Suprapubic skin (tissue), 4 donors: ENCODE results near the gene ARPC5. TPM values are rescaled to one million over a fixed set of nuclear protein-coding genes. Genes with fewer than 3 reads are reported as not detected.
A peak's percentile ranks its signal among the peaks of the same experiment; 100 is the strongest.

Source experiments
- DNase-seq, 2 donors: peaks; one replicate each; pipeline ENCODE4 v3.0.0-alpha.2; 2019; ENCODE audit warnings: low spot score in 2 of 2
- H3K27ac ChIP-seq: fragments of 200-600 bp; sonication (generic); one replicate; pipeline ENCODE4 v1.5.1; 2019
- H3K27me3 ChIP-seq: fragments of 200-600 bp; sonication (generic); one replicate; pipeline ENCODE4 v1.5.1; 2019
- H3K36me3 ChIP-seq: fragments of 200-600 bp; sonication (generic); one replicate; pipeline ENCODE4 v1.5.1; 2019
- H3K4me1 ChIP-seq: fragments of 200-600 bp; sonication (generic); one replicate; pipeline ENCODE4 v1.5.1; 2019
- H3K4me3 ChIP-seq: fragments of 200-600 bp; sonication (generic); one replicate; pipeline ENCODE4 v1.5.1; 2019; ENCODE audit warnings: mild to moderate bottlenecking
- H3K9me3 ChIP-seq: fragments of 200-600 bp; sonication (generic); one replicate; pipeline ENCODE4 v1.5.1; 2019
- EP300 ChIP-seq: sonication (generic); formaldehyde crosslinking; IDR thresholded peaks from one replicate; pipeline ENCODE4 v1.6.1; 2017; ENCODE audit warnings: antibody characterized with exemption
- POLR2A ChIP-seq, 2 donors: fragments of 450-650 bp; IDR thresholded peaks; one replicate each; pipeline ENCODE4 v1.6.1; 2017; ENCODE audit warnings: antibody characterized with exemption in 2 of 2, mild to moderate bottlenecking in 2 of 2, moderate library complexity in 2 of 2
- POLR2AphosphoS5 ChIP-seq, 3 donors: sonication (generic); formaldehyde crosslinking; IDR thresholded peaks; one replicate each; pipeline ENCODE4 v1.6.1; 2017; ENCODE audit warnings: antibody characterized with exemption in 3 of 3
- WGBS: methylation state at CpG from one replicate; pipeline ENCODE4 v1.1.5; 2018; 5-methylcytosine and 5-hydroxymethylcytosine counted together
- total RNA-seq, 4 donors: library from RNA; depleted of rRNA; stranded (reverse); fragments of >200 nt; gene quantifications; one replicate each; pipeline ENCODE4 v1.1.0, GENCODE V29; 2016
- TF ChIP-seq, protein P1 (sequence below), 2 donors: fragments of 200-600 bp in 1 of 2; fragments of 450-650 bp in 1 of 2; sonication (generic) in 1 of 2; IDR thresholded peaks; one replicate each; pipeline ENCODE4 v1.5.1; 2016 to 2019; ENCODE audit warnings: antibody characterized with exemption in 2 of 2, mild to moderate bottlenecking in 1 of 2, moderate library complexity in 1 of 2

ARPC5 gene
- total RNA-seq, 4 donors from 2014 or later, result 45.1 to 66.9 (median 52.5) TPM

DNA sequence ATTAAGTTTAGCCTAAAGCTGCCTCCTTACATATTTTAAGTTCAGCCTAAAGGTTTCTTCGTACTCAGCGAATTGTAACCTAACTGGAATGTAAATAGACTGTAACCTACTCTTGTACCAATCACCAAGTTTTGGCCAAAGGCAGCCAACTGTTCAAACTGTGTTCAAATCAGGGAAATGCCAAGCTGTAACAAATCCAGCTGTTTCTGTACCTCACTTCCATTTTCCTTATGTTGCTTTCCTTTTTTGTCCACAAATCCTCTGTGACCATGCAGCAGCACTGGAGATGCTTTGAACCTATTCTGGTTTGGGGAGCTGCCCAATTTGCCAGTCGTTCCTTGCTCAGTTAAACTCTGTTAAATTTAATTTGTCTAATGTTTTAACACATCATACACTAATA is 20.8 kb upstream of the ARPC5 start:
- Histone ChIP-seq H3K27ac (no peak overlapping the region), H3K9me3 (no peaks in the 10 kb centered on the region), H3K4me3 (no peak overlapping the region), H3K36me3 (no peaks in the 10 kb centered on the region), H3K27me3 (no peaks in the 10 kb centered on the region), H3K4me1 (peaks cover 3% of the 10 kb centered on the region)
- TF ChIP-seq EP300 (no peak), POLR2A (IDR thresholded peaks at IDR 0.05) (no peak), POLR2AphosphoS5 (IDR thresholded peaks at IDR 0.05) (no peak)
- TF ChIP-seq, protein P1, sequence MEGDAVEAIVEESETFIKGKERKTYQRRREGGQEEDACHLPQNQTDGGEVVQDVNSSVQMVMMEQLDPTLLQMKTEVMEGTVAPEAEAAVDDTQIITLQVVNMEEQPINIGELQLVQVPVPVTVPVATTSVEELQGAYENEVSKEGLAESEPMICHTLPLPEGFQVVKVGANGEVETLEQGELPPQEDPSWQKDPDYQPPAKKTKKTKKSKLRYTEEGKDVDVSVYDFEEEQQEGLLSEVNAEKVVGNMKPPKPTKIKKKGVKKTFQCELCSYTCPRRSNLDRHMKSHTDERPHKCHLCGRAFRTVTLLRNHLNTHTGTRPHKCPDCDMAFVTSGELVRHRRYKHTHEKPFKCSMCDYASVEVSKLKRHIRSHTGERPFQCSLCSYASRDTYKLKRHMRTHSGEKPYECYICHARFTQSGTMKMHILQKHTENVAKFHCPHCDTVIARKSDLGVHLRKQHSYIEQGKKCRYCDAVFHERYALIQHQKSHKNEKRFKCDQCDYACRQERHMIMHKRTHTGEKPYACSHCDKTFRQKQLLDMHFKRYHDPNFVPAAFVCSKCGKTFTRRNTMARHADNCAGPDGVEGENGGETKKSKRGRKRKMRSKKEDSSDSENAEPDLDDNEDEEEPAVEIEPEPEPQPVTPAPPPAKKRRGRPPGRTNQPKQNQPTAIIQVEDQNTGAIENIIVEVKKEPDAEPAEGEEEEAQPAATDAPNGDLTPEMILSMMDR (IDR thresholded peaks at IDR 0.05), result no peak
- WGBS, result 88% methylated on average over 3 of the region's 3 CpGs
- no peak for DNase-seq

DNA sequence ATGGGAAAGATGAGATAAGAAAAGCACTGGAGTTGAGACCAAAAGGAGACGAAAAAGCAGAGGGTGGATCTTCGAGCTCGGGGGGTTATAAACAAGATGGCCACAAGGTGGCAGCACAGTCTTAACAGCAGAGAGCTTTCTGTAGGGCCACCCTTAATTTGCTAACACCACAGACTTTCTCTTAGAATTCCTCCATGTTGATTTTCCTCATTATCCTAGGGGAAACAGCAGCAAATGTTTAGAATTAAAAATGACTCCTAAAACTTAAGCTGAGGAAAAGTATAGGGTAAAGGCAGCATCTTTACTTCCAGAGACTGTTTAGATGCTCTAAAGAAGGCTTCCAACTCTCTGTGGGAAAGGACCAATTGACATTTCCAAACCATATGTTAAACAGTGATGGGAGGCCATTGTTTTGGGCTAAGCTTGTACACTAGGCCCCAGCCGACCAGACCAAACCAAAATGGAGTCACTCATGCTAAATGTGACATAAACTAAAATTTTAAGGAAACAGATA is 20.0 kb upstream of the ARPC5 start:
- Histone ChIP-seq H3K9me3 (no peaks in the 10 kb centered on the region), H3K4me1 (peaks cover 3% of the 10 kb centered on the region), H3K36me3 (no peaks in the 10 kb centered on the region), H3K4me3 (no peak overlapping the region), H3K27ac (no peak overlapping the region), H3K27me3 (no peaks in the 10 kb centered on the region)
- WGBS, result 6% methylated on average over 4 of the region's 4 CpGs
- peak; percentile 85 to 88 for DNase-seq
- no peak for TF ChIP-seq POLR2A (IDR thresholded peaks at IDR 0.05)
- TF ChIP-seq POLR2AphosphoS5 (IDR thresholded peaks at IDR 0.05), result no peak
- TF ChIP-seq EP300, result no peak
- TF ChIP-seq, protein P1 (IDR thresholded peaks at IDR 0.05), result peak; percentile 80 to 88

DNA sequence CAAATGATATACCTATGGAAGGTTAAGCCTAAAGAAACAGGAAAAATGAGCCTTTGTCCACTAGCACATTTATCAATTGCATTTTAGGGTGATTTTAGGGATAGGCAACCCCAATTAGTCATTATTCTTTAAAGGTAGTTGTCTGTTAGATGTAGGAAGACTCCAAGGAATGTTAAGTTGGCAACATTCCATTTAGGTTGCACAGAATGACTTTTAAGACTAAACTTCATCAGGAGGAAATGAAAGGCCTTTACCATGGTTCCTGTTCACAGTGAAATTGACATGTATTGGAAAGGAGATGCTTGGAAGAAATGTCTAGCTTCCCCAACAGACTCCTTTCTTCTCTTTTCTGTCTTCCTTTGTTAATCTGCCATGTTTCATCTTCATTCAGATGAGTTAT is 19.1 kb upstream of the ARPC5 start:
- Histone ChIP-seq H3K9me3 (no peaks in the 10 kb centered on the region), H3K36me3 (no peaks in the 10 kb centered on the region), H3K27me3 (no peaks in the 10 kb centered on the region), H3K4me1 (peaks cover 3% of the 10 kb centered on the region), H3K27ac (no peak overlapping the region), H3K4me3 (no peak overlapping the region)
- DNase-seq, result no peak
- no peak for TF ChIP-seq POLR2AphosphoS5 (IDR thresholded peaks at IDR 0.05)
- TF ChIP-seq EP300, result no peak
- TF ChIP-seq, protein P1 (IDR thresholded peaks at IDR 0.05), result no peak
- TF ChIP-seq POLR2A (IDR thresholded peaks at IDR 0.05), result no peak

DNA sequence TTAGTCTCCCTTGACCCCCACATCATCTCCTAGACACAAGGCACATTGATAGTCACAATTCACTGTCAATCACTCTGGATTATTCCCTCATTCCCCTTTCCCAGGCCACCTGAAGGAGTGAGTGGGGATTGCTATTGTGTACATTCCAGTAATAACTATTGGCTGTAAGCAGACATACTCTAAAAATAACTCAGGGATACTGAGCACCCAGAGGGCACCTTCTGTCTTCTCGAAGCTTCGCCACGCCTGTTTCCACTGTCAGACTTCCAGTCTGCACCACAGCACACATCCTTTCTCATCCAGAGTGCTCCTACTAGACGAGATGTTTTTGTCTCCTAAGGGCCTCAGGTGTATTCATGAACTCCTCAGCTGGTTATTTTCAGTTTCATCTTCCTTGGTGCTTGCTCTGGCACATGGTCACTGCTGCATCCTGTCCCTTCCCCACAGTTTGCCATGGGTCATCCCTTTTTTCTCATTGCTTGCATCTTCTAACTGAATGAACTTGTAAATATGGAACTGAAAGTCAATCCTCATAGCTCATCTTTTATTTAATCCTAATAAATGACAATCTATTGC is 18.4 kb upstream of the ARPC5 start:
- Histone ChIP-seq H3K27ac (no peak overlapping the region), H3K4me3 (no peak overlapping the region), H3K36me3 (no peaks in the 10 kb centered on the region), H3K9me3 (no peaks in the 10 kb centered on the region), H3K4me1 (peaks cover 3% of the 10 kb centered on the region), H3K27me3 (no peaks in the 10 kb centered on the region)
- WGBS, result 66% methylated on average over 4 of the region's 4 CpGs
- TF ChIP-seq EP300, result no peak
- TF ChIP-seq POLR2AphosphoS5 (IDR thresholded peaks at IDR 0.05), result no peak
- TF ChIP-seq POLR2A (IDR thresholded peaks at IDR 0.05), result no peak
- TF ChIP-seq, protein P1 (IDR thresholded peaks at IDR 0.05), result no peak
- DNase-seq, result no peak

DNA sequence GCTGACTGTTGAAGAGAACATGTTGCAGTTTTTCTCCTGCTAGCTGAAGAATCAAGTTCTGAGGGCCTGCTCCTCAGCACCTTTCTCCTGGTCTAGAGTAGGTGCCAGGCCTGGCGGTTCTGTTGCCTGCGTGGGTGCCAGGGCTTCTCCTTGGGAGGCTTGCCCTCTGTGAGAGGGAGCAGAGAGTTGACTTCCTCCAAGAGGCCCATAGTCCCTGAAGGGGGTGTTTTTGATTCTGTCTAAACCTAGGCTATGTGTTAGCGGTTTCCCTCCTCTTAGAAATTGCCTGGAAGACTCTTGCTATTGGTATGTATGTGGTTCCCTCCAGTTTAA is 17.8 kb upstream of the ARPC5 start:
- peaks cover 3% of the 10 kb centered on the region for H3K4me1 ChIP-seq
- WGBS, result 67% methylated on average over 3 of the region's 3 CpGs
- TF ChIP-seq POLR2A (IDR thresholded peaks at IDR 0.05) (no peak), POLR2AphosphoS5 (IDR thresholded peaks at IDR 0.05) (no peak), EP300 (no peak)
- TF ChIP-seq, protein P1 (IDR thresholded peaks at IDR 0.05), result no peak
- no peak overlapping the region for H3K27ac ChIP-seq
- H3K4me3 ChIP-seq, result no peak overlapping the region
- H3K27me3 ChIP-seq, result no peaks in the 10 kb centered on the region
- no peaks in the 10 kb centered on the region for H3K36me3 ChIP-seq
- DNase-seq, result no peak
- no peaks in the 10 kb centered on the region for H3K9me3 ChIP-seq
